ENCODE data around the gene RBM24.

The RBM24 gene

GRCh38 chr6:17281100-17281496, at the start of gene RBM24:
TSS of gene RBM24 (plus strand) at chr6:17281361. CDS start at chr6:17281582, 221 bp downstream.
- H3K4me3 ChIP-seq (ENCODE audit: low read depth, low read length): peak within 1 kb of the TSS; percentile 89
- H3K27ac ChIP-seq (ENCODE audit: low read depth, low read length): no peak within 1 kb of the TSS
- H3K27me3 ChIP-seq (ENCODE audit: insufficient read depth, low read length): no peaks in the 10 kb centered on the region
- H3K36me3 ChIP-seq (ENCODE audit: insufficient read depth, low read length): no peaks in the 10 kb centered on the region
- no peaks in the 10 kb centered on the region for H3K79me2 ChIP-seq (ENCODE audit: control insufficient read depth, insufficient read depth, low read length, unreplicated experiment)
- H2AFZ ChIP-seq (ENCODE audit: low read length, unreplicated experiment): peak within 1 kb of the TSS; percentile 92
- peaks cover 26% of the 10 kb centered on the region for H3K4me1 ChIP-seq (ENCODE audit: control insufficient read depth, insufficient read depth, low read length, unreplicated experiment)

GRCh38 chr6:17233531-17233930, 47.6 kb upstream of the RBM24 start:
- no peaks in the 10 kb centered on the region for H3K4me1 ChIP-seq (ENCODE audit: control insufficient read depth, insufficient read depth, low read length, unreplicated experiment)
- H3K79me2 ChIP-seq (ENCODE audit: control insufficient read depth, insufficient read depth, low read length, unreplicated experiment): no peaks in the 10 kb centered on the region
- no peak overlapping the region for H3K4me3 ChIP-seq (ENCODE audit: low read depth, low read length)
- H3K36me3 ChIP-seq (ENCODE audit: insufficient read depth, low read length): no peaks in the 10 kb centered on the region
- no peak overlapping the region for H2AFZ ChIP-seq (ENCODE audit: low read length, unreplicated experiment)
- peaks cover 9% of the 10 kb centered on the region for H3K27me3 ChIP-seq (ENCODE audit: insufficient read depth, low read length)
- no peak overlapping the region for H3K27ac ChIP-seq (ENCODE audit: low read depth, low read length)

- no peak overlapping the region for H3K27ac ChIP-seq (ENCODE audit: low read depth, low read length)
- H3K4me1 ChIP-seq (ENCODE audit: control insufficient read depth, insufficient read depth, low read length, unreplicated experiment): no peaks in the 10 kb centered on the region
- peaks cover 25% of the 10 kb centered on the region for H3K27me3 ChIP-seq (ENCODE audit: insufficient read depth, low read length)
- no peak overlapping the region for H3K4me3 ChIP-seq (ENCODE audit: low read depth, low read length)
- H3K79me2 ChIP-seq (ENCODE audit: control insufficient read depth, insufficient read depth, low read length, unreplicated experiment): no peaks in the 10 kb centered on the region
- no peaks in the 10 kb centered on the region for H3K36me3 ChIP-seq (ENCODE audit: insufficient read depth, low read length)
- no peak overlapping the region for H2AFZ ChIP-seq (ENCODE audit: low read length, unreplicated experiment)
These were observed 43.9 kb upstream of the RBM24 start for GRCh38 chr6:17237246-17237645.

GRCh38 chr6:17239260-17239659, 41.9 kb upstream of the RBM24 start:
- Histone ChIP-seq H3K27me3 (ENCODE audit: insufficient read depth, low read length) (peaks cover 42% of the 10 kb centered on the region), H3K36me3 (ENCODE audit: insufficient read depth, low read length) (no peaks in the 10 kb centered on the region), H3K4me1 (ENCODE audit: control insufficient read depth, insufficient read depth, low read length, unreplicated experiment) (no peaks in the 10 kb centered on the region), H3K79me2 (ENCODE audit: control insufficient read depth, insufficient read depth, low read length, unreplicated experiment) (no peaks in the 10 kb centered on the region), H3K4me3 (ENCODE audit: low read depth, low read length) (no peak overlapping the region), H3K27ac (ENCODE audit: low read depth, low read length) (no peak overlapping the region), H2AFZ (ENCODE audit: low read length, unreplicated experiment) (no peak overlapping the region)

GRCh38 chr6:17240803-17241500, 40.2 kb upstream of the RBM24 start:
- H3K79me2 ChIP-seq (ENCODE audit: control insufficient read depth, insufficient read depth, low read length, unreplicated experiment): no peaks in the 10 kb centered on the region
- H3K4me3 ChIP-seq (ENCODE audit: low read depth, low read length): no peak overlapping the region
- no peaks in the 10 kb centered on the region for H3K4me1 ChIP-seq (ENCODE audit: control insufficient read depth, insufficient read depth, low read length, unreplicated experiment)
- no peaks in the 10 kb centered on the region for H3K36me3 ChIP-seq (ENCODE audit: insufficient read depth, low read length)
- peaks cover 34% of the 10 kb centered on the region for H3K27me3 ChIP-seq (ENCODE audit: insufficient read depth, low read length)
- H2AFZ ChIP-seq (ENCODE audit: low read length, unreplicated experiment): no peak overlapping the region
- no peak overlapping the region for H3K27ac ChIP-seq (ENCODE audit: low read depth, low read length)

- no peaks in the 10 kb centered on the region for H3K36me3 ChIP-seq (ENCODE audit: insufficient read depth, low read length)
- H3K79me2 ChIP-seq (ENCODE audit: control insufficient read depth, insufficient read depth, low read length, unreplicated experiment): no peaks in the 10 kb centered on the region
- no peak overlapping the region for H2AFZ ChIP-seq (ENCODE audit: low read length, unreplicated experiment)
- H3K27ac ChIP-seq (ENCODE audit: low read depth, low read length): no peak overlapping the region
- H3K4me1 ChIP-seq (ENCODE audit: control insufficient read depth, insufficient read depth, low read length, unreplicated experiment): no peaks in the 10 kb centered on the region
- no peak overlapping the region for H3K4me3 ChIP-seq (ENCODE audit: low read depth, low read length)
- peaks cover 34% of the 10 kb centered on the region for H3K27me3 ChIP-seq (ENCODE audit: insufficient read depth, low read length)
These were observed 39.1 kb upstream of the RBM24 start for GRCh38 chr6:17242087-17242486.

GRCh38 chr6:17250237-17250636, 30.9 kb upstream of the RBM24 start:
- no peak overlapping the region for H3K27ac ChIP-seq (ENCODE audit: low read depth, low read length)
- no peaks in the 10 kb centered on the region for H3K4me1 ChIP-seq (ENCODE audit: control insufficient read depth, insufficient read depth, low read length, unreplicated experiment)
- H3K4me3 ChIP-seq (ENCODE audit: low read depth, low read length): no peak overlapping the region

GRCh38 chr6:17251953-17252352, 29.2 kb upstream of the RBM24 start:
- Histone ChIP-seq H3K4me3 (ENCODE audit: low read depth, low read length) (no peak overlapping the region), H2AFZ (ENCODE audit: low read length, unreplicated experiment) (no peak overlapping the region), H3K79me2 (ENCODE audit: control insufficient read depth, insufficient read depth, low read length, unreplicated experiment) (no peaks in the 10 kb centered on the region), H3K27me3 (ENCODE audit: insufficient read depth, low read length) (0 out of 2 replicates have a peak, but pooled peaks cover 4% of the 10 kb centered on the region), H3K36me3 (ENCODE audit: insufficient read depth, low read length) (no peaks in the 10 kb centered on the region), H3K4me1 (ENCODE audit: control insufficient read depth, insufficient read depth, low read length, unreplicated experiment) (no peaks in the 10 kb centered on the region), H3K27ac (ENCODE audit: low read depth, low read length) (no peak overlapping the region)

More at GRCh38 chr6:17250237-17250636, 30.9 kb upstream of the RBM24 start:
- Histone ChIP-seq H3K27me3 (ENCODE audit: insufficient read depth, low read length) (0 out of 2 replicates have a peak, but pooled peaks cover 4% of the 10 kb centered on the region), H3K36me3 (ENCODE audit: insufficient read depth, low read length) (no peaks in the 10 kb centered on the region), H3K79me2 (ENCODE audit: control insufficient read depth, insufficient read depth, low read length, unreplicated experiment) (no peaks in the 10 kb centered on the region), H2AFZ (ENCODE audit: low read length, unreplicated experiment) (no peak overlapping the region)

- H3K36me3 ChIP-seq (ENCODE audit: insufficient read depth, low read length): no peaks in the 10 kb centered on the region
- no peak overlapping the region for H2AFZ ChIP-seq (ENCODE audit: low read length, unreplicated experiment)
- H3K27me3 ChIP-seq (ENCODE audit: insufficient read depth, low read length): no peaks in the 10 kb centered on the region
- no peak overlapping the region for H3K27ac ChIP-seq (ENCODE audit: low read depth, low read length)
- no peaks in the 10 kb centered on the region for H3K4me1 ChIP-seq (ENCODE audit: control insufficient read depth, insufficient read depth, low read length, unreplicated experiment)
- H3K4me3 ChIP-seq (ENCODE audit: low read depth, low read length): no peak overlapping the region
- no peaks in the 10 kb centered on the region for H3K79me2 ChIP-seq (ENCODE audit: control insufficient read depth, insufficient read depth, low read length, unreplicated experiment)
These were observed 22.4 kb upstream of the RBM24 start for GRCh38 chr6:17258749-17259148.

- H3K4me1 ChIP-seq (ENCODE audit: control insufficient read depth, insufficient read depth, low read length, unreplicated experiment): no peaks in the 10 kb centered on the region
- H3K4me3 ChIP-seq (ENCODE audit: low read depth, low read length): no peak overlapping the region
- no peak overlapping the region for H3K27ac ChIP-seq (ENCODE audit: low read depth, low read length)
- no peak overlapping the region for H2AFZ ChIP-seq (ENCODE audit: low read length, unreplicated experiment)
- H3K79me2 ChIP-seq (ENCODE audit: control insufficient read depth, insufficient read depth, low read length, unreplicated experiment): no peaks in the 10 kb centered on the region
- H3K27me3 ChIP-seq (ENCODE audit: insufficient read depth, low read length): no peaks in the 10 kb centered on the region
- H3K36me3 ChIP-seq (ENCODE audit: insufficient read depth, low read length): no peaks in the 10 kb centered on the region
These were observed 15.6 kb upstream of the RBM24 start for GRCh38 chr6:17265570-17265969.

GRCh38 chr6:17267566-17267965, 13.6 kb upstream of the RBM24 start:
- no peaks in the 10 kb centered on the region for H3K27me3 ChIP-seq (ENCODE audit: insufficient read depth, low read length)
- H3K79me2 ChIP-seq (ENCODE audit: control insufficient read depth, insufficient read depth, low read length, unreplicated experiment): no peaks in the 10 kb centered on the region
- no peak overlapping the region for H3K27ac ChIP-seq (ENCODE audit: low read depth, low read length)
- H3K36me3 ChIP-seq (ENCODE audit: insufficient read depth, low read length): no peaks in the 10 kb centered on the region
- no peak overlapping the region for H2AFZ ChIP-seq (ENCODE audit: low read length, unreplicated experiment)
- no peak overlapping the region for H3K4me3 ChIP-seq (ENCODE audit: low read depth, low read length)
- H3K4me1 ChIP-seq (ENCODE audit: control insufficient read depth, insufficient read depth, low read length, unreplicated experiment): no peaks in the 10 kb centered on the region

Measured in ACC112 (cell line).